Ishikawa (cell line): ENCODE results near the gene WWOX.

Experiments used
- CEBPB ChIP-seq: IDR thresholded peaks from 2 replicates; pipeline ENCODE4 v1.6.1; 2012
- CREB1 ChIP-seq: IDR thresholded peaks from 2 replicates; pipeline ENCODE4 v1.6.1; 2012; ENCODE audit warnings: low read depth
- EGR1 ChIP-seq: IDR thresholded peaks from 2 replicates; pipeline ENCODE4 v1.6.1; 2012
- EP300 ChIP-seq: IDR thresholded peaks from 2 replicates; pipeline ENCODE4 v1.6.1; 2012; ENCODE audit warnings: borderline replicate concordance
- FOXM1 ChIP-seq: IDR thresholded peaks from 2 replicates; pipeline ENCODE4 v1.6.1; 2012; ENCODE audit warnings: low read depth, borderline replicate concordance
- MAX ChIP-seq: IDR thresholded peaks from 2 replicates; pipeline ENCODE4 v1.6.1; 2012
- NFIC ChIP-seq: IDR thresholded peaks from 2 replicates; pipeline ENCODE4 v1.6.1; 2012
- RAD21 ChIP-seq: IDR thresholded peaks from 2 replicates; pipeline ENCODE4 v1.6.1; 2012; ENCODE audit warnings: low read depth
- REST ChIP-seq: IDR thresholded peaks from 2 replicates; pipeline ENCODE4 v1.6.1; 2012; ENCODE audit warnings: low read depth, mild to moderate bottlenecking
- TAF1 ChIP-seq: IDR thresholded peaks from 2 replicates; pipeline ENCODE4 v1.6.1; 2012; ENCODE audit warnings: low read depth, mild to moderate bottlenecking
- TCF12 ChIP-seq: IDR thresholded peaks from 2 replicates; pipeline ENCODE4 v1.6.1; 2012; ENCODE audit warnings: low read depth
- TEAD4 ChIP-seq: IDR thresholded peaks from 2 replicates; pipeline ENCODE4 v1.6.1; 2012
- USF1 ChIP-seq: IDR thresholded peaks from 2 replicates; pipeline ENCODE4 v1.6.1; 2012
- YY1 ChIP-seq: IDR thresholded peaks from 2 replicates; pipeline ENCODE4 v1.6.1; 2012; ENCODE audit warnings: low read depth
- ZBTB7A ChIP-seq: IDR thresholded peaks from 2 replicates; pipeline ENCODE4 v1.6.1; 2012; ENCODE audit warnings: low read depth

The WWOX gene

GRCh38 chr16:78836802-78837491, 737.5 kb downstream of the WWOX start:
- TF ChIP-seq TEAD4 (no peak), NFIC (no peak), REST (no peak), RAD21 (no peak), EP300 (no peak), FOXM1 (no peak), TCF12 (no peak), USF1 (no peak)

GRCh38 chr16:78837706-78838105, 738.3 kb downstream of the WWOX start:
- no peak for TF ChIP-seq CREB1

GRCh38 chr16:78838276-78838675, 738.8 kb downstream of the WWOX start:
- TF ChIP-seq EP300 (no peak), EGR1 (no peak), CREB1 (no peak), CEBPB (no peak), YY1 (no peak), TAF1 (no peak), REST (no peak), ZBTB7A (no peak), NFIC (no peak), RAD21 (no peak), TEAD4 (no peak), USF1 (no peak), TCF12 (no peak), FOXM1 (no peak), MAX (no peak)

DNA sequence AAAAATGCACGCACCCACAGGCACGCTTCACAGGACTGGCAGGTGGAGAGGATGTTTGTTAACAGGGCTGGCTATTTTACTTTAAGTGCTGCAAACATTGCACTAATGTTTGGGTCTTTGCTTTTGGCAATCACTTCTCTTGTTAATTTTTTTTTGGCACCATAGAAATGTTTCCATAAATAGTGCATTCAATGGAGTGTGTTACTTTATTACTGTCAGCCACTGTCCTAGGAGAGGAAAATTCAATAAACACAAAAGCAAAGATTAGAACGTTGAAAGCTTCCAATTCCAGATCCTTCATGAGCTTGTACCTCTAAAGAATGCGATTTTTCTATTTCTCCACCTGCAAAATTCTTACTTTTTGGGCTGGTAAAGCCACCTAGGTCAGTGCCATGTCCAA, 743.5 kb downstream of the WWOX start:
- TF ChIP-seq MAX, result no peak
- no peak for TF ChIP-seq TEAD4
- TF ChIP-seq ZBTB7A, result no peak
- TF ChIP-seq USF1, result no peak
- no peak for TF ChIP-seq CREB1
- TF ChIP-seq CEBPB, result no peak
- TF ChIP-seq EP300, result no peak
- TF ChIP-seq REST, result no peak
- TF ChIP-seq TAF1, result no peak
- no peak for TF ChIP-seq FOXM1
- no peak for TF ChIP-seq EGR1
- TF ChIP-seq TCF12, result no peak
- TF ChIP-seq RAD21, result no peak
- TF ChIP-seq NFIC, result no peak
- no peak for TF ChIP-seq YY1

- TF ChIP-seq FOXM1 (no peak), YY1 (no peak), EGR1 (no peak), CEBPB (no peak), EP300 (no peak), CREB1 (no peak), TAF1 (no peak), REST (no peak), NFIC (no peak), TEAD4 (no peak), RAD21 (no peak), USF1 (no peak), MAX (no peak), ZBTB7A (no peak), TCF12 (no peak)
These were observed 744.5 kb downstream of the WWOX start for GRCh38 chr16:78843978-78844377.
